Measurements from ENCODE around the gene CDHR4. TPM values are rescaled to one million over a fixed set of nuclear protein-coding genes. Genes with fewer than 3 reads are reported as not detected.
A peak's percentile ranks its signal among the peaks of the same experiment; 100 is the strongest.

Gene CDHR4
- total RNA-seq, 1 experiment from 2014 or later = 0.17 TPM

DNA sequence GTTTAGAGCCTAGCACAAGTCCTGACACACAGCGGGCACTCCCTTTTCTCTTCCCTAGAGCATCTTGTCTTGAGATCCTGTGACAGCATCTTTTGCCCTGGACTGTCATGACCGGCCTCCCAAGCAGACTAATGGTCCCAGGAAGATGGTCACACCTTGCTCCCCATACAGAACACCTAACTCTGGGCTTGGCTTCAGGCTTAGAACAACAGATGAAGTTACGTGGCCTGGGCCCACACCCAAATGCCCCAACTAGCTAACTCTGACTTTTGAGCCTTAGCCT lies 12.6 kb downstream of the CDHR4 start (continued):
- no peak for TF ChIP-seq ERG (CRISPR knock-in tag; IDR thresholded peaks at IDR 0.05)
- no peak for TF ChIP-seq PRRX2 (CRISPR knock-in tag; IDR thresholded peaks at IDR 0.05)
- no peak for TF ChIP-seq NFATC4 (CRISPR knock-in tag; IDR thresholded peaks at IDR 0.05)
- TF ChIP-seq PRDM15 (CRISPR knock-in tag; IDR thresholded peaks at IDR 0.05) = no peak

- POLR2A ChIA-PET = interaction anchor here (0.5 to 1.7 kb wide), 7 partner anchors 8 to 153 kb away, joined by 3 to 8 read pairs (median 4); partner anchors contain the start of genes INKA1 and RBM6
- Mint-ChIP-seq H3K27me3 (ENCODE audit: low read depth) (peaks cover 15% of the 10 kb centered on the region), H3K27ac (peak within 1 kb of the TSS; percentile 93), H3K36me3 (peaks cover 12% of the 10 kb centered on the region), H3K9me3 (no peaks in the 10 kb centered on the region), H3K4me3 (peak within 1 kb of the TSS; percentile 90), H3K4me1 (peaks cover 20% of the 10 kb centered on the region)
- DNase-seq (ENCODE audit: low spot score) (peak; percentile 100), ATAC-seq (peak; percentile 99)
- CTCF ChIA-PET = interaction anchor here (0.8 to 3.5 kb wide), 6 partner anchors 15 to 124 kb away, joined by 3 to 36 read pairs (median 6); partner anchors contain the start of genes AMIGO3, CDHR4 and INKA1
- TF ChIP-seq FOXP1 (CRISPR knock-in tag; IDR thresholded peaks at IDR 0.05; ENCODE audit: borderline replicate concordance) (peak; percentile 91; the same call in 1 of the 2 replicates), ZNF317 (CRISPR knock-in tag; IDR thresholded peaks at IDR 0.05; ENCODE audit: borderline replicate concordance, low read depth) (no peak), TEAD1 (CRISPR knock-in tag; IDR thresholded peaks at IDR 0.05) (peak; percentile 59; the same call in 1 of the 2 replicates), TP53 (CRISPR knock-in tag; IDR thresholded peaks at IDR 0.05) (no peak), HMGA2 (CRISPR knock-in tag; IDR thresholded peaks at IDR 0.05) (no peak), ZBTB43 (CRISPR knock-in tag; IDR thresholded peaks at IDR 0.05) (no peak), ARID4B (CRISPR knock-in tag; IDR thresholded peaks at IDR 0.05; ENCODE audit: borderline replicate concordance) (0 out of 2 replicates have a peak, but pooled peaks have one; percentile 74), GABPB1 (CRISPR knock-in tag; IDR thresholded peaks at IDR 0.05) (0 out of 2 replicates have a peak, but pooled peaks have one; percentile 10), NFYB (CRISPR knock-in tag; conservative IDR thresholded peaks at IDR 0.05; ENCODE audit: low read depth) (peak; percentile 91), ZNF423 (CRISPR knock-in tag; IDR thresholded peaks at IDR 0.05) (no peak), SP1 (CRISPR knock-in tag; conservative IDR thresholded peaks at IDR 0.05) (peak; percentile 59; the same call in 1 of the 2 replicates), ETV6 (CRISPR knock-in tag; IDR thresholded peaks at IDR 0.05) (peak; percentile 42; the same call in 1 of the 2 replicates), GTF2I (CRISPR knock-in tag; conservative IDR thresholded peaks at IDR 0.05) (no peak), ESRRA (CRISPR knock-in tag; IDR thresholded peaks at IDR 0.05; ENCODE audit: borderline replicate concordance) (peak; percentile 70; the same call in 1 of the 2 replicates), HMGXB4 (CRISPR knock-in tag; IDR thresholded peaks at IDR 0.05) (0 out of 2 replicates have a peak, but pooled peaks have one; percentile 51), CREM (CRISPR knock-in tag; IDR thresholded peaks at IDR 0.05) (0 out of 2 replicates have a peak, but pooled peaks have one; percentile 16)
- TF ChIP-seq, protein P1, sequence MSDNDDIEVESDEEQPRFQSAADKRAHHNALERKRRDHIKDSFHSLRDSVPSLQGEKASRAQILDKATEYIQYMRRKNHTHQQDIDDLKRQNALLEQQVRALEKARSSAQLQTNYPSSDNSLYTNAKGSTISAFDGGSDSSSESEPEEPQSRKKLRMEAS (CRISPR knock-in tag; IDR thresholded peaks at IDR 0.05) = peak; percentile 98
- TF ChIP-seq, protein P2, sequence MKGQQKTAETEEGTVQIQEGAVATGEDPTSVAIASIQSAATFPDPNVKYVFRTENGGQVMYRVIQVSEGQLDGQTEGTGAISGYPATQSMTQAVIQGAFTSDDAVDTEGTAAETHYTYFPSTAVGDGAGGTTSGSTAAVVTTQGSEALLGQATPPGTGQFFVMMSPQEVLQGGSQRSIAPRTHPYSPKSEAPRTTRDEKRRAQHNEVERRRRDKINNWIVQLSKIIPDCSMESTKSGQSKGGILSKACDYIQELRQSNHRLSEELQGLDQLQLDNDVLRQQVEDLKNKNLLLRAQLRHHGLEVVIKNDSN (CRISPR knock-in tag; IDR thresholded peaks at IDR 0.05) = peak; percentile 100
Observed at GRCh38 chr3:49786357-49787181, 13.1 kb downstream of the CDHR4 start, which contains the start of gene IP6K1. TSS of gene IP6K1 (minus strand) at chr3:49786542. CDS start at chr3:49748040, 38,502 bp downstream.
